IMR-90 (cell line): ENCODE results near the gene PTH2.

Experiments used
- BHLHE40 ChIP-seq: fragments of 150-350 bp; IDR thresholded peaks from 2 replicates; pipeline ENCODE4 v1.6.1; 2016; ENCODE audit warnings: mild to moderate bottlenecking, low read depth, low read length
- CEBPB ChIP-seq: IDR thresholded peaks from 2 replicates; pipeline ENCODE4 v1.6.1; 2012; ENCODE audit warnings: low read depth, low read length, improper control_type of control experiment
- FOS ChIP-seq: fragments of 150-350 bp; IDR thresholded peaks from 2 replicates; pipeline ENCODE4 v1.6.1; 2016; ENCODE audit warnings: low read depth, low read length
- MAFK ChIP-seq: IDR thresholded peaks from 2 replicates; pipeline ENCODE4 v1.6.1; 2012; ENCODE audit warnings: low read depth, low read length, improper control_type of control experiment
- MAZ ChIP-seq: IDR thresholded peaks from 2 replicates; pipeline ENCODE4 v1.6.1; 2012; ENCODE audit warnings: low read depth, mild to moderate bottlenecking, low read length, improper control_type of control experiment, moderate library complexity, borderline replicate concordance
- MXI1 ChIP-seq: IDR thresholded peaks from 2 replicates; pipeline ENCODE4 v1.6.1; 2012; ENCODE audit warnings: low read depth, mild to moderate bottlenecking, low read length, moderate library complexity, borderline replicate concordance
- NFE2L2 ChIP-seq: fragments of 150-350 bp; IDR thresholded peaks from 2 replicates; pipeline ENCODE4 v1.6.1; 2016; ENCODE audit warnings: low read depth, mild to moderate bottlenecking, low read length
- POLR2A ChIP-seq: IDR thresholded peaks from 2 replicates; pipeline ENCODE4 v1.6.1; 2012; ENCODE audit warnings: mild to moderate bottlenecking, low read depth, low read length
- RAD21 ChIP-seq: IDR thresholded peaks from 2 replicates; pipeline ENCODE4 v1.6.1; 2012; ENCODE audit warnings: low read length, improper control_type of control experiment
- RCOR1 ChIP-seq: IDR thresholded peaks from 2 replicates; pipeline ENCODE4 v1.6.1; 2012; ENCODE audit warnings: mild to moderate bottlenecking, low read length, improper control_type of control experiment; ENCODE audit not compliant: insufficient replicate concordance
- SMC3 ChIP-seq: fragments of 150-350 bp; IDR thresholded peaks from 2 replicates; pipeline ENCODE4 v1.6.1; 2016; ENCODE audit warnings: low read depth, mild to moderate bottlenecking, antibody characterized with exemption, low read length, moderate library complexity
- TF ChIP-seq, protein P1 (sequence below): conservative IDR thresholded peaks from 2 replicates; pipeline ENCODE4 v1.5.1; 2012; ENCODE audit warnings: mild to moderate bottlenecking, low read depth, low read length, improper control_type of control experiment
- TF ChIP-seq, protein P2 (sequence below): fragments of 150-350 bp; IDR thresholded peaks from 2 replicates; pipeline ENCODE4 v1.6.1; 2017; ENCODE audit warnings: mild to moderate bottlenecking, antibody characterized with exemption, low read length, low read depth

DNA sequence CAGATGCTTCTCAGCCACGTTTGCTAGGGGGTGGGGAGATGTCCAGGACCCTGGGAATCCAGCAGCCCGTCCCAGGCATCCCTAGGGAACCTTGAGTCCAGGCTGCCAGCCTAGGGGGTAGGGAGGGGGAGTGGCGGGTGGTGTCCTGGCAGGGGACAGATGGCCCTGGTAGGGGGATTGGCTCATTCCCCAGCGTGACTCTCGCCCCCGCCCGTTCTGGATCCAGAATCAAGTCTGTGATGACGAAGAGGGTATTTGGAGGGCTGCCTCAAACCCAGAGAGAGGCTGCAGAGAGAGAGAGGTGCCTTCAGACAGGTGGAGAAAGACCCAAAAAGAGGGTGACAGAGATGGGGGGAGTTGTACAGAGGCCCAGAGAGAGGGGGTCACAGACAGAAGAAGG is 14.0 kb upstream of the PTH2 start:
- no peak for TF ChIP-seq POLR2A
- TF ChIP-seq, protein P1, sequence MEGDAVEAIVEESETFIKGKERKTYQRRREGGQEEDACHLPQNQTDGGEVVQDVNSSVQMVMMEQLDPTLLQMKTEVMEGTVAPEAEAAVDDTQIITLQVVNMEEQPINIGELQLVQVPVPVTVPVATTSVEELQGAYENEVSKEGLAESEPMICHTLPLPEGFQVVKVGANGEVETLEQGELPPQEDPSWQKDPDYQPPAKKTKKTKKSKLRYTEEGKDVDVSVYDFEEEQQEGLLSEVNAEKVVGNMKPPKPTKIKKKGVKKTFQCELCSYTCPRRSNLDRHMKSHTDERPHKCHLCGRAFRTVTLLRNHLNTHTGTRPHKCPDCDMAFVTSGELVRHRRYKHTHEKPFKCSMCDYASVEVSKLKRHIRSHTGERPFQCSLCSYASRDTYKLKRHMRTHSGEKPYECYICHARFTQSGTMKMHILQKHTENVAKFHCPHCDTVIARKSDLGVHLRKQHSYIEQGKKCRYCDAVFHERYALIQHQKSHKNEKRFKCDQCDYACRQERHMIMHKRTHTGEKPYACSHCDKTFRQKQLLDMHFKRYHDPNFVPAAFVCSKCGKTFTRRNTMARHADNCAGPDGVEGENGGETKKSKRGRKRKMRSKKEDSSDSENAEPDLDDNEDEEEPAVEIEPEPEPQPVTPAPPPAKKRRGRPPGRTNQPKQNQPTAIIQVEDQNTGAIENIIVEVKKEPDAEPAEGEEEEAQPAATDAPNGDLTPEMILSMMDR: no peak
- TF ChIP-seq BHLHE40: no peak
- no peak for TF ChIP-seq RAD21
- TF ChIP-seq MAFK: no peak
- no peak for TF ChIP-seq FOS
- TF ChIP-seq SMC3: no peak
- TF ChIP-seq, protein P2, sequence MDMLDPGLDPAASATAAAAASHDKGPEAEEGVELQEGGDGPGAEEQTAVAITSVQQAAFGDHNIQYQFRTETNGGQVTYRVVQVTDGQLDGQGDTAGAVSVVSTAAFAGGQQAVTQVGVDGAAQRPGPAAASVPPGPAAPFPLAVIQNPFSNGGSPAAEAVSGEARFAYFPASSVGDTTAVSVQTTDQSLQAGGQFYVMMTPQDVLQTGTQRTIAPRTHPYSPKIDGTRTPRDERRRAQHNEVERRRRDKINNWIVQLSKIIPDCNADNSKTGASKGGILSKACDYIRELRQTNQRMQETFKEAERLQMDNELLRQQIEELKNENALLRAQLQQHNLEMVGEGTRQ: no peak
- no peak for TF ChIP-seq NFE2L2
- TF ChIP-seq MAZ: no peak
- TF ChIP-seq MXI1: no peak
- no peak for TF ChIP-seq RCOR1
- TF ChIP-seq CEBPB: no peak
